Measurements from ENCODE around the gene ADGRV1. TPM values are rescaled to one million over a fixed set of nuclear protein-coding genes. Genes with fewer than 3 reads are reported as not detected.

Gene ADGRV1
- total and polyA plus RNA-seq, 12 donors: 129 to 2,577 (median 695) TPM

- peak in 5 of 7 donors; percentile 28 to 62 (median 59) for DNase-seq
- 85 to 90% (median 87%) methylated on average over 5 of the region's 5 CpGs for WGBS, 4 donors
- H3K4me1 ChIP-seq (replicated peaks in 1 of 2): peaks cover 5 to 32% of the 10 kb centered on the region in 2 donors
- peak overlapping the region; percentile 49 to 73 (median 56) for H3K27ac ChIP-seq
- no peaks in the 10 kb centered on the region for H3K9me3 ChIP-seq (replicated peaks in 1 of 3)
- no peaks in the 10 kb centered on the region for H3K27me3 ChIP-seq
- H3K4me3 ChIP-seq: peak overlapping the region in 1 of 4 donors; percentile 13
- no peaks in the 10 kb centered on the region for H3K36me3 ChIP-seq (replicated peaks in 1 of 2)
- intact Hi-C loops (cut with DNase I): no loop called here
- no peak for TF ChIP-seq CTCF (IDR thresholded peaks at IDR 0.05)
- TF ChIP-seq POLR2A (IDR thresholded peaks at IDR 0.05): peak in 1 of 2 donors; percentile 6
Measured at GRCh38 chr5:90866915-90867731, 308.5 kb downstream of the ADGRV1 start.

DNA sequence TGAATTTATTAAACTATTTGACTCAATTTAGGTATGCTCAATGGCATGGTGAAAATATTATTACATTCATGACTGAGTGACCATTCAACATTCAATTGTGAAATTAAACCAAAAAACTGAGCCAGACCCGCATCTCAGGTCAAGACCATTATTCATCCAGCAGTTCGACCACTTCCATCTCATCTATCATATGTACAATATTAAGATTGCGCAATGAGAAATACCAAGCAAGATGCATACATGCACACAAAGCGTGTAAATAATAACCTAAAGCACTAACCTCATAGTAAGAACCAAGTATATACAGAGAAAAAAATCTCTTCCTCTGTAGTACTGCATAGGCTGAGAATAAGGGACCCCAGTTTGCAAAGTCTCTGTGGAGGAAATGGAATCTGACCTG, 310.2 kb downstream of the ADGRV1 start:
- WGBS, 4 donors: 93 to 98% (median 95%) methylated on average over 4 of the region's 4 CpGs
- intact Hi-C loops (cut with DNase I): no loop called here

GRCh38 chr5:90871391-90871991, 312.9 kb downstream of the ADGRV1 start:
- Histone ChIP-seq H3K36me3 (replicated peaks in 1 of 2) (no peaks in the 10 kb centered on the region), H3K4me3 (peak overlapping the region in 1 of 4 donors; percentile 16), H3K27ac (peak overlapping the region; percentile 71 to 87 (median 84)), H3K4me1 (replicated peaks in 1 of 2) (peaks cover 5 to 41% of the 10 kb centered on the region in 2 donors), H3K9me3 (replicated peaks in 1 of 3) (no peaks in the 10 kb centered on the region), H3K27me3 (no peaks in the 10 kb centered on the region)
- WGBS, 4 donors: 28 to 39% (median 34%) methylated on average over 3 of the region's 3 CpGs
- TF ChIP-seq POLR2A (IDR thresholded peaks at IDR 0.05): peak in 1 of 2 donors; percentile 46
- TF ChIP-seq CTCF (IDR thresholded peaks at IDR 0.05): peak in 1 of 6 experiments; percentile 1
- intact Hi-C loops (cut with DNase I): no loop called here
- no peak for DNase-seq

More for the DNA sequence above, 310.2 kb downstream of the ADGRV1 start:
- no peaks in the 10 kb centered on the region for H3K27me3 ChIP-seq
- H3K9me3 ChIP-seq (replicated peaks in 1 of 3): no peaks in the 10 kb centered on the region
- no peaks in the 10 kb centered on the region for H3K36me3 ChIP-seq (replicated peaks in 1 of 2)
- peaks cover 5 to 43% of the 10 kb centered on the region in 2 donors for H3K4me1 ChIP-seq (replicated peaks in 1 of 2)
- DNase-seq: no peak
- H3K4me3 ChIP-seq: no peak overlapping the region
- no peak for TF ChIP-seq CTCF (IDR thresholded peaks at IDR 0.05)
- H3K27ac ChIP-seq: no peak overlapping the region

DNA sequence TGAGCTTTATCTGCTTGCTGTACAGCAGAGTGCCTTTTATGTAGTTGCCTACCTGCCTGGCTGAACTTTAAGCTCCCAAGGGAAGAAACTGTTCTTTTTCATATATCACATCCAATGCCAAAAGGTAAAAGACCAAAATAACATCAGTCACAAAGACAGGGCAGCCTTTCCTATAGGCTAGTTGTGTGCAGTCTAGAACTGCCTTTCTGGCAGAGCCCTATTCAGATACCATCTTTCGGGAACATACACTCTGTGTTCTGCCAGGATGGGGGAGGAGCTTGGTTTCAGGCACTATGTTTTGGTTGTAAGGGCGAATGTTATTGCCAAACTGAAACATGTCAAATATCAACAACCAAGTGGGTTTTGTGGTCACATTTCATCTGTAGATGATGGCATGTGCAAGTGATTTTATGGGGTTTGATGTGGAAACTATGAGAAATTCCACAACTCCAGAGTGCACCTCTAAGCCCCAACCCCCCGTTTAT, 314.5 kb downstream of the ADGRV1 start:
- 64 to 71% (median 66%) methylated on average over 3 of the region's 3 CpGs for WGBS, 4 donors
- Histone ChIP-seq H3K4me3 (no peak overlapping the region), H3K9me3 (replicated peaks in 1 of 3) (no peaks in the 10 kb centered on the region), H3K27ac (peak overlapping the region in 2 of 5 donors; percentile 86 to 87), H3K4me1 (replicated peaks in 1 of 2) (peaks cover 11 to 36% of the 10 kb centered on the region in 2 donors), H3K36me3 (replicated peaks in 1 of 2) (no peaks in the 10 kb centered on the region), H3K27me3 (no peaks in the 10 kb centered on the region)
- DNase-seq: peak in 2 of 7 donors; percentile 19 to 31
- TF ChIP-seq POLR2A (IDR thresholded peaks at IDR 0.05): no peak
- TF ChIP-seq CTCF (IDR thresholded peaks at IDR 0.05): no peak
- intact Hi-C loops (cut with DNase I): no loop called here
